ENCODE measurements around the gene TERB1.

The TERB1 gene

GRCh38 chr16:66790130-66790733 is 11.2 kb downstream of the TERB1 start:
- TF ChIP-seq CTCF (IDR thresholded peaks at IDR 0.05; ENCODE audit: low read depth, low read length) = no peak
- no peak overlapping the region for H3K4me3 ChIP-seq (ENCODE audit: low read depth, low read length)

- TF ChIP-seq CTCF (IDR thresholded peaks at IDR 0.05; ENCODE audit: low read depth, low read length) = no peak
- no peak overlapping the region for H3K4me3 ChIP-seq (ENCODE audit: low read depth, low read length)
These were observed 14.0 kb downstream of the TERB1 start for GRCh38 chr16:66787427-66787826.

GRCh38 chr16:66786551-66786950 is 14.8 kb downstream of the TERB1 start:
- H3K4me3 ChIP-seq (ENCODE audit: low read depth, low read length) = no peak overlapping the region
- no peak for TF ChIP-seq CTCF (IDR thresholded peaks at IDR 0.05; ENCODE audit: low read depth, low read length)

- no peak overlapping the region for H3K4me3 ChIP-seq (ENCODE audit: low read depth, low read length)
- no peak for TF ChIP-seq CTCF (IDR thresholded peaks at IDR 0.05; ENCODE audit: low read depth, low read length)
These were observed 24.9 kb downstream of the TERB1 start for GRCh38 chr16:66776457-66776856.

GRCh38 chr16:66774981-66775380 is 26.4 kb downstream of the TERB1 start:
- H3K4me3 ChIP-seq (ENCODE audit: low read depth, low read length) = no peak overlapping the region
- no peak for TF ChIP-seq CTCF (IDR thresholded peaks at IDR 0.05; ENCODE audit: low read depth, low read length)

- TF ChIP-seq CTCF (IDR thresholded peaks at IDR 0.05; ENCODE audit: low read depth, low read length) = no peak
- H3K4me3 ChIP-seq (ENCODE audit: low read depth, low read length) = no peak overlapping the region
These were observed 43.3 kb downstream of the TERB1 start for GRCh38 chr16:66758086-66758485.

- H3K4me3 ChIP-seq (ENCODE audit: low read depth, low read length) = no peak overlapping the region
- TF ChIP-seq CTCF (IDR thresholded peaks at IDR 0.05; ENCODE audit: low read depth, low read length) = no peak
These were observed 46.6 kb downstream of the TERB1 start for GRCh38 chr16:66754819-66755218.
